NCI-H128 (cell line): ENCODE measurements around the gene HS3ST3A1.
"Not testable (repeated sequence)": the region's sequence is repeated elsewhere in the genome, so short reads cannot be mapped to it uniquely, and the experiment has no call there.

ENCODE experiments used
- DNase-seq: peaks from one replicate; lab custom pipeline; 2025; ENCODE audit not compliant: unreplicated experiment; lab: John Stamatoyannopoulos, UW

The HS3ST3A1 gene

DNA sequence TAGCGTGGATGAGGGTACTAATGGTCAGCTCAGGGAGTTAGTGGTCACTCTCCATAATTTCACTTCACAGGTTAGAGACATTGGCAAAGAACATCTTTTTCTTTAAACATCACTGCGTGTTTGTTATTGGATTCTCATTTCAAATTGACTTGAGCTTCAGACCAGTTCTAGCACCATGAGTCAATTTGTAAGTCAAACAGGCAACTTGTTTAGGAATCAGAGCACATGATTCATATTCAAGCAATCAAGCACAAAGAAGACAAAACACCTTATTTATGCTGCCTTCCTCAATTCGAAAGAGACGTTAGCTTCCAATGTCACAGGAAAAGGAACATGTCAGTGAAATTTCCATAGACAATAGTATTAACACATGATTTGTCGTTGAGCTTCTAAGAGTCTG, 62.3 kb downstream of the HS3ST3A1 start:
- no peak for DNase-seq

DNA sequence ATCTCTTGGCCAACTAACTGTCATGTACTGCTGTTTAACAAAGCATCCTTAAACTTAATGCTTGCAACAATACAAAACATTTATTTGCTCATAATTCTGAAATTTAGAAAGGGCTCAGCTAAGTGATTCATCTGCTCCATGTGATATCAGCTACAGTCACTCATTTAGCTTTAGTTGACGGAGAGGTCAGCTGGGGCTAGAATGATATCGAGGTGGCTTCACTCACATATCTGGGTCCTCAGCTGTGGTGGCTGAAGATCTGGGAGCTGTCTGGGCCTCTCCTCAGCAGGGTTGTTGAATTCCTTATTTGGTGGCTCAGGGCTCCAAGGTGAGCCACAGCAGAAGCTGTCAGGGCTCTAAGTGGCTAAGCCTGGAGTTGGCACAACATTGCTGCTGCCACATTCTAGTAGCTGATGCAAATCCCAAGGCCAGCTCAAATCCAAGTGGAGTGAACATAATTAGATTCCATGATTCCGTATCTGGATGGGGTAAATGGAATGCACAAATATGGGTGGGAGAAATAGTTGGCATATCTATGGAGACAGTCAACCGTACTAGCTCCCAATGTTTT, 62.8 kb downstream of the HS3ST3A1 start:
- DNase-seq, result no peak

DNA sequence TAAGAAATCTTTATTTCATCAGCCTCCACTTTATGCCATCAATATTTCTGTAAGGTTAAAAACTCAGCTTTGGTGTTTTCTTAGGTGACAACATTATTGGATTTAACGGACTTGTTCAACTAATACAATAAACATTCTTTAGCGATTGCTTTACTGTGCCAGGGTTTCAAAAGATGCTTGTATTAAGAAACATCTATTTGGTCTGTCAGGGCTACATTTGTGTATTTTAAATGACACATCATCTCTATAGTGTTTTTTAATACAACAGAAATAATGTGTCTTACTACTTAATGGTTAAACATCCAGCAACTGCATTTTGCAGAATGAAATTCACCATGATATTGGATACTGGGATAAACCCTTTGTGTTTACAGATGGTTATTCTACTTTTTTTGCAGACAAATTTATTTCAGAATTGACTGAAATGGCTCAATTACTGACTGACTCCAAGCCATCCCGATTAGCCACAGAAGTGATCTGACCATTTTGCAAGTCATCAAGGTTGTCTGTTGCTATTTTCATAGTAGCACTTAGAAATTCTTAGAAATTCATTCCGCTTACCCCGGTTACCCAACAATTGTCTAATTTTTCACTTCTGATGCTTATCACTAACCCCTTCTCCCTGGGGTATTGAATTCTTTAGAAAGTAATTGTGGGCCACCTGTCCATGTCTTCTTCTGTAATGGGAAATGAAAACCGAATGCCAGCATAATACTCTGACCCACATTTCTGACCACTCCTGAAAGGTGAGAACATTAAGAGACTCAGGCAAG, 63.7 kb downstream of the HS3ST3A1 start:
- no peak for DNase-seq

DNA sequence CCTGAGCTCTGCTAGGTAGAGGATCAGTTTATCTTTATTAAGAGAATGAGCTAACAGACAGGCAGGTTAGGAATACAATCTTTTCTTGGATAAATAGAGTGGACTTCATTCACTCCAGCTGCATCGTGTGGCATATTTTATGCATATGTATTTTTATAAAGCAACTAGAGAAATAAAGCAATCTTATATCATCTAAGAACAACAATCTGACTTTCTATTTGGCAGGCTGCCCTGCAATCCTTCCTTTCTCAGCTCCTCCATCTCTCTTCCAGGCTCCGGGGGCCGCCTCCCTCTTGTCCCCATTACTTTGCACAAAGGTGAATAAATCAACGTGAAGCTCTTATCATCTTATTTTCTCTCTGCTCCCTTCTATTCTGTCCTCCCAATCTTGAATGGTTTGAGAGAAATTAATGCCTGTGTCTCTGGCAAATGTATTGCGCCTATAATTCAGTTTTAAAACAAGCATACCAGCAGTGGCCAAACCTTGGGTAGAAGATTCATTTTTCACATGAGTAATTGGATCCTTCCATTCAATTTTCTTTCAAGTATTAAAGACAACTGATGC, 64.5 kb downstream of the HS3ST3A1 start:
- DNase-seq, result no peak

DNA sequence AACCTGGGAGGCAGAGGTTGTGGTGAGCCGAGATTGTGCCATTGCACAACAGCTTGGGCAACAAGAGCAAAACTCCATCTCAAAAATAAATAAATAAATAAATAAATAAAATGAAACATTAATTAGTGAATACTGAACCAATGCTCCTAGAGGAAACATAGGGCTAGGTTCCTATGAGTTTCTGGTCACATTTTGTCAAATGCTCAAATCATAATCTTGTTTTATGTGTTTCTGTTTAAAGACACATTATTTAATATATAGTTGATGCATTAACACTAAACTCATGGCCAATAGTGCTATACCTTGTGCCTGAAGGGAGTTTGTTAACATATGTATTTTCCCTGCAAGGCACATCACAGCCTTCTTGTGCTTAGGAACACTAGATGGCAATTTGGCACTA, 66.8 kb downstream of the HS3ST3A1 start:
- no peak for DNase-seq

DNA sequence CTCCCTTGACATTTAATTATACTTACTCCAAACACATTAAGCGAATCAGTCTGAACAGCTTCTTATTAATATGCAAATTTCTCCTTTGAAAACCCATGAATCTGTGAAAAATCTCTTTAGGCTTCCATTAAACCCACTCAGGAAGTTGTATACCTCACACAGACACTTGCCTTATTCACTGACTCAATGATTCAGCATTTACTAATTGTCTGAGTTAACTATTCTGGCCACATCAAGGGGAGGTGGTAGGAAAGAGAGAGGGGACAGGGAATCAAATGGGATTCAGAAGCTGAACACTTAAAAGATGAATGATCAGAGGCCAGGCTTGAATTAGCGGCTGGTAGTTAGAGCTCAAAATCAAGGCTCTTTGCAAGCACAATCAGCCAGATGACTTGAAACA, 70.0 kb downstream of the HS3ST3A1 start:
- no peak for DNase-seq

DNA sequence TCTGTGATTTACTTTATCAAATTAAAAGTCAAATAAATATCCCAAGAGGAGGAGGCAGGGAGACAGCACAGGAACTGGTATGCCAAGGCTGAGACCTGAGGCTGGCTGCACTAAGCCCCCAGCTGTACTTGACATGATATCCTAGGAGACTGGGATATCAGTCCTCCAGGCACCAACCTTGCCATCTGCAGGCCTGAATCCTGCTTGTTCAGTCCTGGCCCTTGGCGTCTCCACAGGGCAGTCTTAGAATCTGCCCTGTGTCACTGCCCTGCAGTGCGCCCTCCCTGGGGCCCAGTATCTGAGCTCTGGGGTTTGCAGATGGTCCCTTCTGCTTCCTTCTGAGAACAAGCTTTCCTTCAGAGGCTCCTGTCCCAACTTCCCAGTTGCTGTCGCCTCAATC, 75.9 kb downstream of the HS3ST3A1 start:
- no peak for DNase-seq

DNA sequence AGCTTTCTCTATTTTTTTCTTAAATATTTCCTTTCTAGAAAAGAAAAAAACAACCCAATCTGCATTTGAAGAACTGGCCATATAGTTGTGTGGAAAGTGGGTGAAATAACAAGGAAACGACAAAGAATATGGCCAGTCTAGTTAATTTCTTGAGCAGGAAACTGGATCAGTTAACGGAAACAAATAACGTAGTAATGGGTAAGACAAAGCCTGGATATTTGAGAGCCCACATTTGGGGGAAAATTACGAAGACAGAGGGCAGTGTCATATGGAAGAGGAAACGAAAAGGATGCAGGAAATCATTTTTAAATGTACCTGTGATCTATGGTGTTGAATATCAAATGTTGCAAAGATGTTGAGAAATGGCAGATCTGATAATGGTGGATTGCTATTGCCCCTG, 78.6 kb downstream of the HS3ST3A1 start:
- DNase-seq, result no peak

DNA sequence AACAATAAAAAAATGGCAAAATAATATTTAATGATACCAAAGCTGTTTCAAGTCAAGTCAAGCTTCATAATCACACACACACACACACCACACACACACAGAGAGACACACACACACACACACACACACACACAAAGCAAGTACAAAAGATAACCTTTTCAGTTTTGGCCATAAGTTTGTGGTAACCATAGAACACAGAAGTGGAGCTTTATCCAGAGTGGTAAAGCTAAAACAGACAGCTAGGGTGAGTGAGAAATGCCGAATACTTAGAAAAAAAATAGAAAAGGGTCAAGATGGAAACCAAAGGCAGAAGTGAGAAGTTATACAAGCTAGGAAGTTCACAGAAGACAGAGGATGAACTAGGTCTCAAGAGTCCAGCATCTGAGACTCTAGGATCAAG, 79.0 kb downstream of the HS3ST3A1 start:
- no peak for DNase-seq

DNA sequence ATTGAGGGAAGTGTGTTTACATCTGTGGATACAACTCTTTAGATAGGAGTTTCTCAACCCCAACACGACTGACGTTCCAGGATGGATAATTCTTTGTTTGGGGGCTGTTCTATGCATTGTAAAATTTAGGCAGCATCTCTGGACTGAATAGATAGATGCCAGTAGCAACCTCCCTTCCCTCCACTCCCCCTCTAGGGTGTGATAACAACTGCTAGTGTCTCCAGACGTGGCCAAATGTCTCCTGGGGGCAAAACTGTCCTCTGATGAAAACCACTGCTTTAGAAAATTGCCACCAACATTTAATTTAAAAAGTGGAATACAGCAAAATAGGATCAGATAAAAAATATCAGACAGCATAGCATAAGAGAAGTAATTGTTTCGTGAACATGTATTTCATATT, 79.9 kb downstream of the HS3ST3A1 start:
- no peak for DNase-seq

DNA sequence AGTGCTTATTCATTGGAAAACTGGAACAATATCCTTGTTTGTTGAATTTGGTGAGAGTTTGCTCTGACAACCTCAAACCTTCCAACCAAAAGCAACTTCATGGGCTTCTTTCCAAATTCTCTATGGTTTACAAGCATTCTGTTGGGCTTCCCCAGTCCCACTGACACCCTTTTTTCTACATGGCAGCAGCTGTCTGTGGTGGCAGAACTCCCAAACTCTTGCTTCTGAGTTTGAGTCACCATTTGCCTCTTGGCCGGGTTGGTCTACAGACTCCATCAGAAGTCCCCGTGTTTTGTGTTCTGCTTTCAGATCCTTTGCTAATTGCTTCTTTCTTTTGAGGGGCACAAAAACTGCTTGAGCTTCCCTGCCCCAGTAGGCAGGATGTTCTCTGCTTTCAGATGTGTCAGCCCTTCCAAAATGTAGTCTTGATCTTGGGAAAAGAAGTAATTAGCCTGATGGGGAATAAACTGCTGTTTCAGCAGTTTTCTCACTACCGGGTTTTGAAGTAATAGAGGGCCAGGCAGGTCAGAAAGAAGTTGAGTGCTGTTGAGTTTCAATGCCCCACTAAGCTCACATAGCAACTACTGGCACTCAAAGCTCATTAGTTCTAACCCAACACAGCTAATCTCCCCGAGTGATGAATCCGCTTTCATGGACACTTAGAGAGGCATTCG, 80.7 kb downstream of the HS3ST3A1 start:
- no peak for DNase-seq

DNA sequence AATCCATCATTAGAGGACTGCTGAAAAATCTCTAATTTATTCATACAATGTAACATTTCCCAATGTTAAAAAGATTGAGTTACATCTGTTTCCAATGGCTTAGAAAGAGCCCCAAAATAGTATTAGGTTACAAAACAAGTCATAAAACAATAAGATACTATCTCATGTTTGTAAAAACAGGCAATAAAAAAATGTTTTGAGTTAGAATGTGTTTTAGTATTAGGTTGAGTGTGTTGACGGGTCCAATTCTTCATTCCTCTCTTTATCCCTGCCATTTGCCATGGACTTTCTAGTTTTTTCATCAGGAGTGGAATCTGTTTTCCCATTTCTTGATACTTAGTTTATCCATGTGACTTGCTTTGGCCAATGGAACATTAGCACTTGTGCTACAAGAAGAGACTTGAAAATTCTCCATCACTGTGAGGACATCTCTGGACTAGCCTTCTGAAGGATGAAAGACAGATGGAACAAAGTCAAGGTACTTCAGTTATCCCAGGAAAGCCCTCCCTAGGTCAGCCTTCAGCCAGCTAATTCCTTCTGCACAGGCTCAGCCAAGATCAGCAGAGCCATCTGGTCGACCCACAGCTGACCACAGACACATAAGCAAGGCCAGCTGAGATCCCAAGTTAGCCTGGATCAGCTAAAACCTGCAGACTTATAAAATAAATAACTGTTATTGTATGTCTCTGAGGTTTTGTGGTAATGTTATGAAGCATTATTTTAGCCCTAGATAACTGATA, 83.3 kb downstream of the HS3ST3A1 start:
- DNase-seq, result no peak

DNA sequence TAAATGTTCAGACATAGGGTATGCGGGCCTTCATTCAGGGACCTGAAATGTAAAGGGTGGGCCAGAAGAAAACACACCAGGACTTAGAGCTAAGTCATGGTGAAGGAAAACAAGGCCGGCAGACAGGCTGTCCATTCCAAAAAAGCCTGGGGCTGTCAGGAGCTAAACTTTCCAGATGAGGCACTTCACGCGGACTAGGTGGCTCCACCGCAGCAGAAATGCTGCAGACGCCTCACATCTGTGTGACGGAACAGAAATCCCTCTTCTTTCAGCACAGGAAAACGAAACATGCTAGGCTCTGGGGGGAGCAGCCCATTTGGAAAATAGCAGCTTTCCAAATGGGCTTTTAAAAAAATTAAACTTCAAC, 88.7 kb downstream of the HS3ST3A1 start:
- DNase-seq, result no peak

DNA sequence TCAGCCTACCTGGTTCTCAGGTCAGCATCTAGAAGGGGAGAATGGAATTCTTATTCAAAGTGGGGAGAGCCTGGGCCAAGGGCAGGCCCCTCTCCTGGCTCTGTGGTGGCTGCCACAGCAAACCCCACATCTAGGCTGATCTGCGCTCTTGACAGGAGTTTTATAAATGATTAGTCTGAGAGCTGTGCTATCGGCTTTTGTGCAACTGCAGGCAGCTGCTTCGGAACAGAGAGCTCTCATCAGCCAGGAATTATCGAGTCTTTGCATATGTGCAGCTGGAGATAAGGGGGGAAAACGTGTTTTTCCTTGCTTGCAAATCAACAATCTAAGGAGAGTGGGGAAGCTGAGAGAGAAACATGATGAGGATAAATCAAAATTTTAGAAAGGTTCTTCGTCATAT, 91.7 kb downstream of the HS3ST3A1 start:
- no peak for DNase-seq

DNA sequence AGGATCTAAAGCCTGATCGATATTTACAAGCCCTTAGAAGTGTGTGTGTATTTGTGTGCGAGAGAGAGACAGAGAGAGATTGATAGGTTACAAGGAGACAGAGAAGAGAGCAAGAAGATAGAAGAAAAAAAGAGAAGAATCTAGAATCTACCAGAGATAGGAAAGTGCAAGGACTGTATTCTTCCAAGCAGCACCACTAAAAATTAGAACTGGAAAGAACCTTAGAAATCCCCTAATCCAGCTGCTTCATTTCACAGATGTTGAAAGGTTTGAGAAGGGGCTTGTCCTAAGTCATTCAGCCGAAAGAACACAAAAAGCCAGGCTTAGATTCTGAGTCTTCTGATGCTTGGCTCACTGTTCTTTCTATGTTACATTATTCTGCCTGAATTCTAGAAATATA, 92.2 kb downstream of the HS3ST3A1 start:
- no peak for DNase-seq

DNA sequence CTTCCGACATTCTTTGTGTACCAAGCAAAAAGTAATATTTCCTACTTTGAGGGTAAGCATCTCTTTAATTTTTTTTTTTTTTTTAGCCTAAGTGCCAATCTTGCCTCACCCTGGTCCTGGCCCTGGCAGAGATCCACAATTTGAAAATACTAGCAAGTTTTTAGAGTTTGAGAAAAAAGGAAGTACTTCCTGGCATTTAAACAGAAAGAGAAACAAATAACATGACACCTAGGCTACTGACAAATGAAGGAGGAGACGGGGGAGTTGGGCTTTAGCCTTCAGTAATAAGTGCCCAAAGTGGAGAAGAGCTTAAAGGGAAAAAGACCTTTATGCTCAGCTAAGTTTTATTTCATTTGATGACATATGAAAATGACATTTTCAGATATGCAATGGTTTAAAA, 92.8 kb downstream of the HS3ST3A1 start:
- no peak for DNase-seq

DNA sequence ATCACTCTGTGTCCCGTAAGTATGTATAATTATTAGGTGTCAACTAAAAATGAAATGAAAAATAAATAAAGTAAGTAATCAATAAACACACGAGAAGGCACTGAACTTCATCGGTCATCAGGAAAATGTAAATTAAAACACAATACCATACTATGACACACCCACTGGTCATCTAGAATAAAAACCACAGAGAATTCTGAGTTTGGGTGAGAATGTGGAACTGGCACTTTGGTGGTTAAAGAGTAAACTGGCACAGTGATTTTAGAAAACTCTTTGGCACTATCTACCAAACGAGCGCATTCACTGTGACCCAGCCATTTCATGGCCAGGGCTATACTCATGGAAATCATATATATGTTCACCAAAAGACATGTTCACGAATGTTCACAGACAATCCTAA, 98.2 kb downstream of the HS3ST3A1 start:
- DNase-seq, result no peak

DNA sequence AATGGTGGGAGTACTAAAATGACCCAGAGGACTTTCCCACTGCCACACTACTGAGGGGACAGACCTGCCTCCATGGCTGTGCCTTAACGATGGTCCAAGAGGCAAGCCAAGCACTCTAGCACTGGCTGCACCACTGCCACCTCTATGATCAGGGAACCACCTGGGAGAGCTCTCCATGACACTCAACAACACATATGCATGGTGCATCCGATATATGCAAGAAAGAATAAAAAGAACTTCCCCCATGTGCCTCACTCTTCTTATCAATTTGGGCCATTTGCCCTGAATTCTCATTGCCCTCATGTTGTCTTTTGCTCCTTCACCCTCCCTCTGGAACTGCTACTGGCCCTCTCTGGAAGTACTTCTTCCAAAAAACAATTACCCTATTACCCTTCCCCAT, 99.5 kb downstream of the HS3ST3A1 start:
- DNase-seq, result no peak

DNA sequence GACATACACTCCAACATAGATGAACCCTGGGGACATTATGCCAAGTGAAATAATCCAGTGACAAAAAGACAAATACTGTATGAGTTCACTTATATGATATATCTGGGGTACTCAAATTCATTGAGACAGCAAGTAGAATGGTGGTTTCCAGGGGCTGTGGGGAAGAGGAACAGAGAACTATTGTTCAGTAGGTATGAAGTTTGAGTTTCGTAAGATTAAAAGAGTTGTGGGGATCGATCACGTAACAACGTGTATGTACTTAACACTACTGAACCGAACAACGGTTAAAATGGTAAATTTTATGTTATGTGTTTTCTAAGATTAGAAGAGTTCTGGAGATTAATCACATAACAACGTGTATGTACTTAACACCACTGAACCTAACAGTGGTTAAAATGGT, 100.8 kb downstream of the HS3ST3A1 start:
- no peak for DNase-seq

DNA sequence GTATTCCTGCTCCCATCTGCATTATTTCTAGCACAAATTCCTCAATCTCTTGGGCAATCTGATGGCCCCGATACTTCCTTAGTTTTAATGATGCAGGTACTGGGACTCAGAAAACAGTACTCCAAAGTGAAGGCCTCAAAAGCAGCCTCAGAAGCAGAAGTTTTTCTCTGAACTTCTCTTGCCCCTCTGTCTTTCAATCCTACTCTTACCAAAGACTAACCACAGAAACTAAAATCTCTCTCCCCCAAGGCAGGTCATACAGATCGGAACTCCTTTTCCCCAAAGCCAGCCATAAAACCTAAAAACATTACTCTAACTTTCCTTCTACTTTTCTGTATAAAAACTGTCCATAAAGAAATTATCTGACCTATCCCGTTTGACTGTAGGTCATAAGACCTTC, 103.5 kb downstream of the HS3ST3A1 start:
- no peak for DNase-seq

DNA sequence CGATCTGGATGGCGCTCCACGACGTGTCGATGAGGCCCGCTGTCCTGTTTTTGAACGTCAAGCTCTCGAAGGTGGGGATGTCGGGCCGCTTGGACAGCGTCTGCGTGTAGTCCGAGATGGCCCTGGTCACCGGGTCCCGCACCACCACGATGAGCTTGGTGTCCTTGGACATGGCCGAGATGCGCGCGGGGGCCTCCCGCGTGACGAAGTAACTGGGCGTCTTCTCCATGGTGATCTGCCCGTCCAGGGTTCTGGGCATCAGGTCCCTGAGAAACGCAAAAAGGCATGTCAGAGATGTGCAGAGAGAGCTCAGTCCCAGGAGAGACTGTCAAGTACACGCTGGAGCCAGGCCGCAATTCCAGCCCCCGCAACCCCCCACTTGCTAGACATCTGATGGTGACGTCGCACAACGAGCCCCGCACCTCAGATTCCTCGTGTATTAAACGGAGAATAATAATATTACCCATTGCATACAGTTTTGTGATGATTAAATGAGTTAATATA, 105.1 kb downstream of the HS3ST3A1 start:
- DNase-seq, result not testable (repeated sequence)
